Measurements from ENCODE around the gene PALLD. TPM values are rescaled to one million over a fixed set of nuclear protein-coding genes. Genes with fewer than 3 reads are reported as not detected.

Gene PALLD
- polyA plus RNA-seq, 1 donor from 2014 or later, result 20.5 TPM

DNA sequence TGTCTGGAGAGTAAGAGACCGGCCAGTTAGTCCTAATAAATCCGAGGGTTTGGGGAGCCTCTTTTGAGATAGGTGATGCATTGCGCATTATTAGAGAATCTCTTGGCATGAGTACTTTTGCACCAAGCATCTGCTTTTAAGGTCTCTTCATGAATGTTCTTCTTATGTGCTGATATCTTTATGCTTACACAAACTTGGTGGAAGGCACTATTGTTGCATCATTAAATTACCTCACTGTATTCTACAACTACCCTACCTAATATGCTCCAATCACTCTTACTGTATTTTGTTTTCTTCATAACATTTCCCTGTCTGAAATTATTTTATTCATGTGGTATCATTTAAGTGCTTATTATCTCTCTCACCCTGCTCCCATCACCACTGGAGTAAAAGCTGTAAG is 151.6 kb downstream of the PALLD start:
- H3K27me3 ChIP-seq (ENCODE audit: insufficient read depth, low read depth, low read length), result no peaks in the 10 kb centered on the region
- H2AFZ ChIP-seq (ENCODE audit: low read depth, low read length), result no peak overlapping the region
- H3K9ac ChIP-seq (ENCODE audit: low read length), result no peak overlapping the region
- H3K36me3 ChIP-seq (ENCODE audit: insufficient read depth, low read length), result no peaks in the 10 kb centered on the region
- H3K4me3 ChIP-seq (ENCODE audit: low read length), result no peak overlapping the region
- H3K27ac ChIP-seq (ENCODE audit: low read length), result no peak overlapping the region
- peaks cover 6% of the 10 kb centered on the region for H3K79me2 ChIP-seq (replicated peaks; ENCODE audit: insufficient read depth, low read length)
- TF ChIP-seq EP300 (conservative IDR thresholded peaks at IDR 0.05; ENCODE audit: poor library complexity, severe bottlenecking), result no peak
- no peaks in the 10 kb centered on the region for H4K20me1 ChIP-seq (ENCODE audit: insufficient read depth)
- H3K4me2 ChIP-seq (ENCODE audit: low read length), result no peak overlapping the region
- H3K9me3 ChIP-seq (ENCODE audit: low read length), result no peaks in the 10 kb centered on the region
- peaks cover 5% of the 10 kb centered on the region for H3F3A ChIP-seq (ENCODE audit: insufficient read depth, low read length, poor library complexity, severe bottlenecking)
- no peaks in the 10 kb centered on the region for H3K9me2 ChIP-seq (ENCODE audit: insufficient read depth, low read length)

- Histone ChIP-seq H4K20me1 (ENCODE audit: insufficient read depth) (no peaks in the 10 kb centered on the region), H2AFZ (ENCODE audit: low read depth, low read length) (no peak overlapping the region), H3F3A (ENCODE audit: insufficient read depth, low read length, poor library complexity, severe bottlenecking) (peaks cover 5% of the 10 kb centered on the region), H3K9me3 (ENCODE audit: low read length) (no peaks in the 10 kb centered on the region), H3K27me3 (ENCODE audit: insufficient read depth, low read depth, low read length) (no peaks in the 10 kb centered on the region), H3K27ac (ENCODE audit: low read length) (no peak overlapping the region), H3K9ac (ENCODE audit: low read length) (no peak overlapping the region), H3K36me3 (ENCODE audit: insufficient read depth, low read length) (no peaks in the 10 kb centered on the region), H3K4me2 (ENCODE audit: low read length) (no peak overlapping the region), H3K79me2 (replicated peaks; ENCODE audit: insufficient read depth, low read length) (peaks cover 6% of the 10 kb centered on the region), H3K4me3 (ENCODE audit: low read length) (no peak overlapping the region), H3K9me2 (ENCODE audit: insufficient read depth, low read length) (no peaks in the 10 kb centered on the region)
- TF ChIP-seq TAF1 (IDR thresholded peaks at IDR 0.05; ENCODE audit: low read depth) (no peak), POLR2AphosphoS5 (IDR thresholded peaks at IDR 0.05) (no peak), RAD21 (conservative IDR thresholded peaks at IDR 0.05) (no peak)
Observed at GRCh38 chr4:168648929-168649328, 152.1 kb downstream of the PALLD start.

DNA sequence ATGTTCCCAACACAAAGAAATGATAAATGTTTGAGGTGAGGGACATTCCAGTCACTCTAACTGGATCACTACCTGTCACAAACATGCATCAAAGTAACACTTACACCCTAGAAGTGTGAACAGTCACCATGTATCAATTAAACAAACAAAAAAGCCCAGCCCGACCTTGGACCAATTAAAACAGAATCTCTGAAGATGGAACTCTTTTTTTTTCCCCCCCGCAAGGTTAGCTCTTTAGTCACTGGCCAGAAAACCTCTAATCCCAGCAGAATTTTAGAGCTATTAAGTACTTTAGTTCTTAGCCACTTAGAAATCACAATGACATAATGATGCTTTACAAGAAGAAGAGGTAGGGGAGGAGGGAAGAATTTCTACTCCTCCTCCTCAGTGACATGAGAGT is 154.5 kb downstream of the PALLD start:
- Histone ChIP-seq H3K9me2 (ENCODE audit: insufficient read depth, low read length) (no peaks in the 10 kb centered on the region), H3K27ac (ENCODE audit: low read length) (no peak overlapping the region), H2AFZ (ENCODE audit: low read depth, low read length) (no peak overlapping the region), H3K36me3 (ENCODE audit: insufficient read depth, low read length) (no peaks in the 10 kb centered on the region), H3F3A (ENCODE audit: insufficient read depth, low read length, poor library complexity, severe bottlenecking) (peaks cover 5% of the 10 kb centered on the region), H3K4me3 (ENCODE audit: low read length) (peak overlapping the region; percentile 13), H3K9ac (ENCODE audit: low read length) (no peak overlapping the region), H4K20me1 (ENCODE audit: insufficient read depth) (no peaks in the 10 kb centered on the region), H3K27me3 (ENCODE audit: insufficient read depth, low read depth, low read length) (no peaks in the 10 kb centered on the region), H3K79me2 (replicated peaks; ENCODE audit: insufficient read depth, low read length) (no peaks in the 10 kb centered on the region), H3K9me3 (ENCODE audit: low read length) (no peaks in the 10 kb centered on the region), H3K4me2 (ENCODE audit: low read length) (no peak overlapping the region)
- TF ChIP-seq EP300 (conservative IDR thresholded peaks at IDR 0.05; ENCODE audit: poor library complexity, severe bottlenecking) (no peak), SMC3 (conservative IDR thresholded peaks at IDR 0.05; ENCODE audit: poor library complexity) (no peak), REST (IDR thresholded peaks at IDR 0.05; ENCODE audit: borderline replicate concordance) (no peak), EZH2 (IDR thresholded peaks at IDR 0.05; ENCODE audit: borderline replicate concordance, insufficient read depth, low read length, poor library complexity, severe bottlenecking) (no peak), MXI1 (conservative IDR thresholded peaks at IDR 0.05; ENCODE audit: poor library complexity, severe bottlenecking) (no peak), CTCF (IDR thresholded peaks at IDR 0.05; ENCODE audit: poor library complexity, severe bottlenecking) (no peak), TAF1 (IDR thresholded peaks at IDR 0.05; ENCODE audit: low read depth) (no peak), POLR2AphosphoS5 (IDR thresholded peaks at IDR 0.05) (no peak), RAD21 (conservative IDR thresholded peaks at IDR 0.05) (no peak)
